Ovary (tissue), 9 donors: ENCODE measurements around the gene FGF3. TPM values are rescaled to one million over a fixed set of nuclear protein-coding genes. Genes with fewer than 3 reads are reported as not detected.

ENCODE experiments used
- DNase-seq, 5 donors: peaks; one replicate each; pipeline ENCODE4 v3.0.0-alpha.2; 2019 to 2020
- H3K27ac ChIP-seq, 2 donors: fragments of 200-600 bp; one replicate each; pipeline versions ENCODE4 v1.5.1 to v1.8.0; 2019 to 2022
- H3K27me3 ChIP-seq: fragments of 200-600 bp; one replicate; pipeline ENCODE4 v1.8.0; 2022
- H3K36me3 ChIP-seq: fragments of 200-600 bp; sonication (generic); one replicate; pipeline ENCODE4 v1.5.1; 2019
- H3K4me1 ChIP-seq: one replicate; pipeline ENCODE4 v1.8.1; 2013; ENCODE audit warnings: mild to moderate bottlenecking, moderate library complexity; ENCODE audit not compliant: insufficient read depth
- H3K4me3 ChIP-seq: fragments of 200-600 bp; sonication (generic); one replicate; pipeline ENCODE4 v1.5.1; 2017
- H3K9me3 ChIP-seq, 2 donors: fragments of 200-600 bp in 1 of 2; sonication (generic) in 1 of 2; one replicate each; pipeline versions ENCODE4 v1.5.1 to v1.8.1; 2013 to 2019; ENCODE audit warnings: mild to moderate bottlenecking in 1 of 2, moderate library complexity in 1 of 2
- EP300 ChIP-seq: sonication (generic); formaldehyde crosslinking; IDR thresholded peaks from one replicate; pipeline ENCODE4 v1.6.1; 2017; ENCODE audit warnings: antibody characterized with exemption
- POLR2A ChIP-seq: fragments of 450-650 bp; IDR thresholded peaks from one replicate; pipeline ENCODE4 v1.6.1; 2017; ENCODE audit warnings: antibody characterized with exemption, mild to moderate bottlenecking, moderate library complexity
- WGBS, 3 donors: extraction: QIAGEN DNeasy Blood & Tissue Kit in 1 of 3; methylation state at CpG; one replicate each; pipeline versions ENCODE4 v1.1.5 to v1.1.7; 2013 to 2017; 5-methylcytosine and 5-hydroxymethylcytosine counted together
- intact Hi-C, 4 donors: fragments of 100-400 bp; cut with DNase I; formaldehyde crosslinking; loops; one replicate each; pipeline versions ENCODE4 v1.11.0 to v1.15.1; 2022 to 2023
- polyA plus RNA-seq, 2 donors: library from polyadenylated mRNA; stranded (reverse); fragments of 200-250 nt in 1 of 2; fragments of 350-450 nt in 1 of 2; fragmentation: Illumina TruSeq in 1 of 2; extraction: RNeasy Lipid Tissue Mini Kit (QIAGEN cat#74804) in 1 of 2; gene quantifications; one replicate each; pipeline ENCODE4 v1.2.3, GENCODE V29; 2013 to 2014
- total RNA-seq, 7 donors: library from RNA; depleted of rRNA in 2 of 7; stranded (reverse); fragments of >200 nt in 2 of 7; fragmentation: NEBNext Ultra II Directional in 3 of 7; extraction: Animal tissue kit (Norgen Biotek cat#: 25700) in 3 of 7; gene quantifications; one replicate each; pipeline versions ENCODE4 v1.1.0 to v1.2.4, GENCODE V29; 2016 to 2023
- TF ChIP-seq, protein P1 (sequence below), 3 donors: fragments of 450-650 bp in 2 of 3; fragments of 200-600 bp in 1 of 3; IDR thresholded peaks; one replicate each; pipeline versions ENCODE4 v1.5.1 to v1.8.0; 2016 to 2022; ENCODE audit warnings: antibody characterized with exemption in 3 of 3, mild to moderate bottlenecking in 1 of 3
- donor health status: DM: no; HTN: no; CAD: no; lungs with moderate emphysema.
- donor health status: DM: no; HTN: no; CAD: no.
- donor health status: Bipolar disorder and iron deficiency.
- donor health status: DM: yes; HTN: yes; CAD: no.
- donor health status: DM: no; HTN: no; CAD: no.
- donor health status: DM: yes; HTN: yes; CAD: no.

FGF3 gene
- total and polyA plus RNA-seq, 9 donors = not detected

DNA sequence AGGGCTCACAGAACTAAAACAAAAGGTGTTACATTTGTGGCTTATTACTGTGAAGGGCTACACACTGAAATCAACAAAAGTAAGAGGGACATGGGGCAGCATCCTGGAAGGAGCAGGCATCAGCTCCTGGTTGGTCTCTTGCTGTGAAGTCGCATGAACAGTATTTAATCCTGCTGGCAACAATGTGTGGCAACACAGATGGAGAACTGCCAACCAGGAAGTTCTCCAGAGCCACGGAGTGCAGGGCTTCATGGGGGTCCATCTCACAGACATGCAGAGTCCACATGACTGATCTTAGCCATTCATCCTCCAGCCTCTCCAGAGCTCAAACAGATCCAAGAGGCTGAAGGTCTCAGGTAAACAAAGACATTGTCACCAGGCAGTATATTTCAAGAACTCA is 32.8 kb upstream of the FGF3 start:
- Histone ChIP-seq H3K4me1 (no peaks in the 10 kb centered on the region), H3K27ac (no peak overlapping the region), H3K27me3 (no peaks in the 10 kb centered on the region), H3K9me3 (peaks cover 0 to 3% of the 10 kb centered on the region in 2 donors), H3K4me3 (no peak overlapping the region), H3K36me3 (no peaks in the 10 kb centered on the region)
- no peak for DNase-seq
- intact Hi-C loops = no loop called here
- TF ChIP-seq EP300 = no peak
- TF ChIP-seq POLR2A = no peak
- TF ChIP-seq, protein P1, sequence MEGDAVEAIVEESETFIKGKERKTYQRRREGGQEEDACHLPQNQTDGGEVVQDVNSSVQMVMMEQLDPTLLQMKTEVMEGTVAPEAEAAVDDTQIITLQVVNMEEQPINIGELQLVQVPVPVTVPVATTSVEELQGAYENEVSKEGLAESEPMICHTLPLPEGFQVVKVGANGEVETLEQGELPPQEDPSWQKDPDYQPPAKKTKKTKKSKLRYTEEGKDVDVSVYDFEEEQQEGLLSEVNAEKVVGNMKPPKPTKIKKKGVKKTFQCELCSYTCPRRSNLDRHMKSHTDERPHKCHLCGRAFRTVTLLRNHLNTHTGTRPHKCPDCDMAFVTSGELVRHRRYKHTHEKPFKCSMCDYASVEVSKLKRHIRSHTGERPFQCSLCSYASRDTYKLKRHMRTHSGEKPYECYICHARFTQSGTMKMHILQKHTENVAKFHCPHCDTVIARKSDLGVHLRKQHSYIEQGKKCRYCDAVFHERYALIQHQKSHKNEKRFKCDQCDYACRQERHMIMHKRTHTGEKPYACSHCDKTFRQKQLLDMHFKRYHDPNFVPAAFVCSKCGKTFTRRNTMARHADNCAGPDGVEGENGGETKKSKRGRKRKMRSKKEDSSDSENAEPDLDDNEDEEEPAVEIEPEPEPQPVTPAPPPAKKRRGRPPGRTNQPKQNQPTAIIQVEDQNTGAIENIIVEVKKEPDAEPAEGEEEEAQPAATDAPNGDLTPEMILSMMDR (IDR thresholded peaks at IDR 0.05) = no peak
- 53 to 79% (median 56%) methylated on average over 2 of the region's 2 CpGs for WGBS, 3 donors

DNA sequence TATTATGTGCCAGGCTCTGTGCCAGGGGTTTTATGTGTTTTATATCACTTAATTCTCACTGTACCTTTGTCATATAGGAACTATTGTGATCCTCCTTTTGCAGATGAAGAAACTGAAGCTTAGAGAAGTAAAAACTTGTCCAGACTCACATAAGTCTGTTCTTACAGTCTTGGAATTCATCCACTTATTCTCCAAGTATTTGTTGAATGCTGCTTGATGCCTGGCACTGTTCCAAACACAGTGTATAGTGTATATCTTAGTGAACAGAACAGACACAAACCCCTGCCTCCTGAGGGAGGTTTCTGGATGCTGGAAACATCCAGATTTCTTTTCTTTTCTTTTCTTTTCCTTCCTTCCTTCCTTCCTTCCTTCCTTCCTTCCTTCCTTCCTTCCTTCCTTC is 29.0 kb upstream of the FGF3 start:
- DNase-seq = no peak
- Histone ChIP-seq H3K4me3 (no peak overlapping the region), H3K4me1 (no peaks in the 10 kb centered on the region), H3K27ac (no peak overlapping the region), H3K27me3 (no peaks in the 10 kb centered on the region), H3K36me3 (no peaks in the 10 kb centered on the region), H3K9me3 (peaks cover 0 to 3% of the 10 kb centered on the region in 2 donors)
- TF ChIP-seq, protein P1 (IDR thresholded peaks at IDR 0.05) = no peak
- TF ChIP-seq EP300 (no peak), POLR2A (no peak)
- intact Hi-C loops = no loop called here

DNA sequence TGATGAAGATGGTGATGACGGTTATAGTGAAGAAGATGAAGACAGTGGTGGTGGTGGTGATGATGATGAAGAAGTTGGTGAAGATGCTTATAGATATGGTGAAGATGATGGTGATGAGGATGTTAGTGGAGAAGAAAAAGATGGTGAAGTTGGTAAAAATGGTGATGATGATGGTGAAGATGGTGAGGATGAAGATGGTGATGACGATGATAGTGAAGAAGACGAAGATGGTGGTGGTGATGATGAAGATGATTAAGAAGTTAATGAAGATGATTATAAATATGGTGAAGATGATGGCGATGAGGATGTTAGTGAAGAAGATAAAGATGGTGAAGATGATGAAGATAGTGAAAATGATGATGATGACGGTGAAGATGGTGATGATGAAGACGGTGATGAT is 25.2 kb upstream of the FGF3 start:
- Histone ChIP-seq H3K36me3 (no peaks in the 10 kb centered on the region), H3K9me3 (peaks cover 0 to 3% of the 10 kb centered on the region in 2 donors), H3K27ac (no peak overlapping the region), H3K4me1 (no peaks in the 10 kb centered on the region), H3K27me3 (no peaks in the 10 kb centered on the region), H3K4me3 (no peak overlapping the region)
- TF ChIP-seq EP300 (no peak), POLR2A (no peak)
- TF ChIP-seq, protein P1 (IDR thresholded peaks at IDR 0.05) = no peak
- no peak for DNase-seq
- intact Hi-C loops = no loop called here
- WGBS, 3 donors = 93 to 97% (median 97%) methylated on average over 6 of the region's 6 CpGs

DNA sequence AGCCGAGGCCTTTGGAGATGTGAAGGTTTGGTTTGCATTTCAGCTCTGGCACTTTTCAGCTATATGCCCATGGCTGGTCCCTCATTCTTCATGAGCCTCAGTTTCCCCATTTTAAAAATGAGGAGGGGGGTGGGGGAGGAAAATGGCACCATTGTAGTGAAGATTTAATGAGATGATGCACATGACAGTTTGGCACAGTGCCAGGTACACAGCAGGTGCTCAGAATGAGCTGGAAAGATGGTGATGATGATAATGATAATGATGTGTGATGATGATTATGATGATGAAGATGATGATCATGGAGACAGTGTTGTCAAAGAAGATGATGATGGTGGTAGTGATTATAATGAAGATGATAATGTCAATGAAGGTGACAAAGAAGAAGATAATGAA is 24.3 kb upstream of the FGF3 start:
- no peaks in the 10 kb centered on the region for H3K9me3 ChIP-seq
- H3K27ac ChIP-seq = no peak overlapping the region
- no peaks in the 10 kb centered on the region for H3K36me3 ChIP-seq
- intact Hi-C loops = no loop called here
- 25 to 50% (median 26%) methylated on average over 1 of the region's 1 CpG for WGBS, 3 donors
- TF ChIP-seq POLR2A (no peak), EP300 (no peak)
- TF ChIP-seq, protein P1 (IDR thresholded peaks at IDR 0.05) = no peak
- no peaks in the 10 kb centered on the region for H3K4me1 ChIP-seq
- DNase-seq = peak in 1 of 5 donors; percentile 0
- H3K4me3 ChIP-seq = no peak overlapping the region
- no peaks in the 10 kb centered on the region for H3K27me3 ChIP-seq
